ELR (cell line): ENCODE measurements around the gene SYCE1L.
A peak's percentile ranks its signal among the peaks of the same experiment; 100 is the strongest.
"Not testable (repeated sequence)": the region's sequence is repeated elsewhere in the genome, so short reads cannot be mapped to it uniquely, and the experiment has no call there.

Experiments used
- DNase-seq: peaks from one replicate; pipeline ENCODE4 v3.0.0-alpha.2; 2015; ENCODE audit warnings: low read depth

The SYCE1L gene

DNA sequence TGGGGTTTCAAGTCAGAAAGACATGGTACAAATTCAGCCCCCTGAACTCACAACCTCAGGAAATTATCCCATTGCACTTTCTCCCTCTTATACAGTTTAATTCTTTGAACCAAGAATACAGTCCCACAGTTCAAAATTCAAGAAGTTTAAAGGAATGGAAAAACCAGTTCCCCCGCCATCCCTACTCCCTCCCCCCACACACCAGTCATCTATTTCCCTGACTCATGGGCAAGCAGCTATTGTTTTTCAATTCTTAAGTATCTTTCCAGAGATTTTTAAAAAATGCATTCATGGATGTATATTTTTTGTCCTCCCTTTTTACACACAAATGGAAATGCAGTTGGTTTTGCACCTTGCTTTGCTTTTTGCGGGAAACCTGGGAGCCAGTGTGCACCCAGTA is 7.3 kb downstream of the SYCE1L start:
- DNase-seq: no peak

DNA sequence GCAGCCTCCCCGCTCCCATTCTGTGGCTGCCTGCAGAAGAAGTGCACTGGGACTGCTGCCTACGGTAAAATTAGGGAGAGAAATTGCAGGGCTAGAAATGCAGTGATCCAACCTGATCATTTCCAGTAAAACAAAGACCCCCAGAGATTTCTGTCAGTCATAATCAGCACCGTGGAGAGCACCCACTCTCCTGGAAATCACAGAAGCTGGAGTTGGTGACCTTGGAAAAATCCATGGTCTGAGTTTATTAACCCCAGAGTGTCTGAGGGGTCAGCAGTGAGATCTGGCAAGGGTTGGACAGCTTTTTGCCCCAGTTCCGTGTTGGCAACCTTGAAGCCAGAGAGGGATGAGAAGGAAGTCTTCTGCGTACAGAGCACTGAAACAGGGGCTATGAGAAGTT is 7.8 kb downstream of the SYCE1L start:
- DNase-seq: no peak

DNA sequence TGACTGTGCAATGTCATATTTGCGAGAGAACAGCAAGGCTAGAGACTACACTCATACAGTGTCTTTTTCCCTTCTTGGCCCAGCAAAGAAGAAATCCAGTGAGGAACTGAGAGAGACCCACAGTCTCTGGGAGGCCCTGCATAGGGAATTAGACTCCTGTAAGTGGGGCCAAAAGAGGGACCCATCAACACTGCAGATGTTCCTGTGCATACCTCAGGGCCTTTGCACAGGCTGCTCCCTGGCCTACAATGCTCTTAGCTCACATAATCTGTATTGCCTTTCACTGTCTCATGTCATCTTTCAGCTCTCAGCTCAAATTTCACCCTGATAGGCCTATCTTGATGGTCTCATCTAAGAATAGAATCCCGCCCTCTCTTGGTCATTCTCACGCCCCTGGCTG is 9.2 kb downstream of the SYCE1L start:
- DNase-seq: no peak

DNA sequence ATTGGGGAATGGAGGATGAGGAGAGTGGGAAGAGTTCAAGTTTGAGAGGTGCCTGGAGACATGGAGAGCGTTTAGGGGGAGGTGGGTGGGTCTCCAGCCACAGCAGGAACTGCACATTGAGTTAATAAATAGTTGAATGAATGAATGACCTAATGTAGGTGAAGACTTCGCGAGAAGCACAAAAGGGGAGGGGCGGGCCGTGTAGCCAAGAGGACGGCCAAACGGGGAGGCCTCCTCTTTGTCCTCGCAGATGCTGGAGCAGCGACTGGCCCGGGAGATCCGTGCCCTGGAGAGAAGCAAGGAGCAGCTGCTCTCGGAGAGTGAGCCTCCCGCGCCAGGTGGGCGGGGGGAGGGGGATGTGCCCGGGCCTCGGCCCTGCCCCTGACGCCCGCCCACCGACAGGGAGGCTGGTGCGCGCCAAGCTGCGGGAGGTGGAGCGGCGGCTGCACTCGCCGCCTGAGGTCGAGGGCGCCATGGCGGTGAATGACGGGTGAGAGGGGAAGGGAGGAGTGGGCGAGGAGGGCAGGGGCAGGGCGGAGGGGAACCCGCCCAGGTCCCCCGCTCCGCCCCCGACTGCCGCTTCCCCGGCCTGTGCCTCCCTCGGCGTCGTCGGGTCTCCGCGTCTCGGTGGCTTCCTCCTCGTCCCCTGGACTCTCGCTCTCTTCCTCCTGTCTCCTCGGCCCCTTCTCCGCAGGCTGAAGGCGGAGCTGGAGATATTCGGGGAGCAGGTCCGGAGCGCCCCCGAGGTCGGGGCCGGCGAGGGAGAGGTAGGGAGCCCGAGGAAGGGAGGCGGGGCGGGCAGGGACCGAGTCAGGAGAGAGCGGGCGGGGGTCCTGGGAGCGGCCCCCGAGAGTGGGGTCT is 12.9 kb downstream of the SYCE1L start:
- DNase-seq: peak; percentile 8

DNA sequence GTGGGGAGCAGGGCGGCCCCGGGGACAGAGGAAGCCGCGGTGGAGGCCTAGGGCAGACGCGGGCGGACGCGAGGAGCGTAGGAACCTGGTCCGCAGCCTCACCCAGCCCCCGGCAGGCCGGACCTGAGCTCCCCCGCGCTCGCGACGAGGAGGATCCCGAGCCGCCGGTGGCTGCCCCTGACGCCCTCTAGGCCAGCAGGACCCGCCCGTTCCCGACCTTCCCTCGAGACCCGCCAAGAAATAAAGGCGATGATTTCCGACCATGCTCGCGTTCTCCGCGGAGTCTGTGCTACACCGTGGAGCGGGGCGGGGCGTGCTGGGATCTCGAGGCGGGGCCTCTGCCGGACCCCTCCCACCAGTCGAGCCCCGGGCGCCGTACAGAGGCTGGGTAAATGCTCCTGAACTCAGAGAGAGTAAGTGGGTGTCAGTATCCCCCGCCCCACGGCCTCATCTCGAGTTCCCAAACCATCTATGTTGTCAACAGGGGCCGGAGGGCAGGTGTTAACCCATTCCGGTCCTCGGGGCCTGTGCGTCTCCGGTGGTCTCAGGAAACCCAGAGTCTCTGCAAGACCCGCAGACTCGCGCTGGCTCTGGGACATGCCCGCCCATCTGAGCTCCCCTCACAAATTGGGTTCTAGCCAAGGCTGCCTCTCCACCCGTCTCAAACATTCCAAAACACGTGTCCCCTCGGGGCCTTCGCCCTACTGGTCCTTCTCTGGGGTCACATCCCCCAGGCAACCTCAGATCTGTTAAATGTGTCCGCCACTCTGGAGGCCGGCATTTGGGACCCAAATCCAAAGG is 13.7 kb downstream of the SYCE1L start:
- DNase-seq: no peak

DNA sequence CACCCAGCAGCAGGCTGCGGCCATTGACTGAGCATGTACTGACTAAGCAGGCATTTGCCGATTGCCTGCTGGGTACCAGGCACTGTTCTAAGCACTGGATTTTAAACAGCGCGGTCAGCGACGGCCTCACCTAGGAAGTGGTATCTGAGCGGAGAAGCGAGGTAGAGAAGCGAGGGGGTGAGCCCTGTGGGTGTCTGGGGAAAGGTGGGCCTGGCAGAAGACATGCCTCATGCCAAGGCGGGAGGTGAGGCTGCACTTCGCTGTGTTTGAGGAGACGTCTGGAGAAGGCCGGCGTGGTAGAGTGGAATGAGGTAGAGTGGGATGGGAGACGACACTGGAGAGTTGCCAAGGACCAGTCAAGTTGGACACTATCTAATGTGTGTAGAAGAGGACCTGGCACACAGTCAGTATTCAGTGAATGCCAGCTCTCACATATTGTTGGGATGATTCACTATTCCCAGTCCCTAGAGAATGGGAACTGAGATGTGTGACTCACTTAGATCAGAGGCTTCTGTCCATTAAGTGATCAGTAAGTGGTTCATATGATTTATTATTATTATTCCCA is 14.4 kb downstream of the SYCE1L start:
- peak; percentile 89 for DNase-seq

DNA sequence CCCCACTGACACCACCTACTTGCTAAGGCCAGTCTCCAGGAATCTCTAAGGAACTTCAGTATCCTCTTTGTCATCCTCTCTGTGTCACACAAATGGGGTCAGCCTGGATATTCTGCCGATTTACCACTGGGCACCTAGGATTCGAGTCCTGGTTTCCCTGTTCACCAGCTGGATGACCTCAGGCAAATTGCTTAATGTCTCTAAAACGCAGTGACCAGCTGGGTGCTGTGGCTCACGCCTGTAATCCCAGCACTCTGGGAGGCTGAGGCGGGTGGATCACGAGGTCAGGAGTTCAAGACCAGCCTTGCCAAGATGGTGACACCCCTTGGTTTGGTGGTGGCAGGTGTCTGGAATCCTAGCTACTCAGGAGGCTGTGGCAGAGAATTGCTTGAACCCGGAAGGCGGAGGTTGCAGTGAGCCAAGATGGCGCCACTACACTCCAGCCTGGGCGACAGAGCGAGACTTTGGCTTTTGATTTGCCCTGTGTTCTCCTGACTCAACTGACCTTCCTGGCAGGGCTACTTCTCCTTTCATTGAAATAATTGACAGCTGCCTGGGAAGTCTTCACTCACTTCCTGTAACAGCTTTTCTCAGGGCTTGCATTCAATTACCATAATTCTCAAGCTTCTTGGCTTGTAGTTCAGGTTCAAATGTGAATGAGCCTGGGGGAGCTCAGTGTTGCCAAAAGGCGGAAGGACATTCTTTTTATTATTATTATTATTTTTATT is 15.4 kb downstream of the SYCE1L start:
- DNase-seq: no peak

DNA sequence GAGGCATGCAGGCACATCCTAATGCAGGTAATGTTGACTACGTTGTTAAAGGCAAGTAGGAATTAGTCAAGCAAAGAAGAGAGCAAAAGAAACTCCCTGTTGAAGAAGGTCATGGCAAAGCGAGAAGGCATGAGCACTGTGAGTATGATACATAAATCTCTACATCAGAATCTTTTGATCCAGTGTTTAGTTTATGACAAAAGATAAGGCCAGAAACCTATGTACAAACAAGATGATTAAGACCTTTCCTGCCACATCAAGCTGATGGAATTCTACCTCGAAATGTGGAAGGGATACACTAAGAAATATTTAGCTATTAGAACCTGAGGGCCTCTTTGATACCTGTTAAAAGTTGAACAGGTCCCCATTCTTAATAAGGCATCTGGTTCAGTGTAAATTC is 20.2 kb downstream of the SYCE1L start:
- no peak for DNase-seq

DNA sequence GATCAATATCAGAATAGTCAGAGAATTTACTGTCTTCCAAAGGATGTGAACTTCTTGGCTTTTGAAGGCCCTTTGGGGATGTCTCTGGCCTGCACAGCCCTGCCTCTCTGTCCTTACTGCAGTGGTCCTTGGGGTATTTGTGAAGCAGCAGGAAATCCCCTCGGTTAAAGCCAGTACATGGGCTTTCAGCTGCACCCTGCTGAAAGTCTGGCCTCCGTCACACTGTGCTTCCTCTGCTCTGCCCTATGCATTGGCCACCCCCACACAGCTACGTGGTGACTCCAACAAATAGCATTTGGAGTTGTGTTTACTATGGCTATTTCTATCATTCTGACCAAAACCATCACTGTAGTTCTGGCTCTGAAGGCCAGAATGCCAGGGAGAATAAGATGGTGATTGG is 21.2 kb downstream of the SYCE1L start:
- no peak for DNase-seq

DNA sequence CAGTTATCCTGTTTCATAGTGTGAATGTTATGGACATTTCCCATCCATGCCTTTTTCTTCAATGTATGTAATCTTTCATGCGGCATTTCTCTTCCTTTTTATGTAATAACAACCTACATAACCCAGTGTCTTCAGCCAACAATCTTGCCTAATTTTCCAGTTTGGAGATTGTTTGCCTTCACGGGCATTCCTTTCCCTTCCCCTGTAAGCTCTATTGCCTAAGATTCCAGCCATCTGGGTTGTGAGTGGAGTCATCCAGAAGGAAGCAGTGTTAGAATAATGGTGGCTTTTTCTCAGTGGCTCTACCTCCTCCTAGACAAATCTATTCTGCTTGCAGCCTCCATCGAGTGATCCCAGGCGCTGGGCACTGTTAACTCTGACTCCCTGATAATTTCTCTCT is 22.3 kb downstream of the SYCE1L start:
- DNase-seq: no peak

DNA sequence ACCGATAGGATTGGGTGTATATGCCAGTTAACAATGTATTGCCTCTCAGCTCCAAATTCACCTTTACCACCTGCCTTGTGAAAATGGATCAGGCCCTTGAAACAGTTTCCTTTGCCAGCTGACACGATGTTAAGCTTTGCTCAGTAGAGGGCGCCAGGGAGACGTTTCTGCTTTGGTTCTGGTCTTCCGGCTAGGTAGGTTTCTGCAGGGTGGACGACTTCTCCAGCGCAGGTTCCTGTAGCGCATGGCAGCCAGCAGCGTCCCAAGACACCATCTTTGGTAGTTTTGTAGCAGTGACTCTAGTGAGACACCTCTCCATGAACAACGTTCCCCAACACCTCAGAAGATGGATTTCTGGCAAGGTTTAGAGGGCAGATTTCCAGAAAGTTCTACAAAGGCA is 24.0 kb downstream of the SYCE1L start:
- DNase-seq: peak; percentile 22

DNA sequence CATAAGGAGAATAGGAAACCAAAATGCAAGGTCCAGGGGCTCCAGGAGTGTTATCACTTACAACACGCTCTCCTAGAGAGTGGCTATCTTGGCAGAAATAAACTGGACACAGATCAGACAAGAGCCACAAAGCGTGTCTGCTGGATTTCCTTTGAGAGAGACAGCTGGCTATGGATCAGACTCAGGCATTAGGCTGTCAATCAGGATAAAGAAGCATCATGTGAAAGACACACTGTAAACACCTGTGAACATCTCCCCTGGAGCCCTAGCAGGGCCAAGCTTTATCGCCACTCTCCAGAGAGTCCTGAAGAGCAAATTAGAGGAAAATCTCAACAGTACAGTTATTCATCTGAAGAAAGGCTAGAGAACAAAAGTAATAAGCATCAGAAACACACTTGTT is 26.0 kb downstream of the SYCE1L start:
- no peak for DNase-seq

DNA sequence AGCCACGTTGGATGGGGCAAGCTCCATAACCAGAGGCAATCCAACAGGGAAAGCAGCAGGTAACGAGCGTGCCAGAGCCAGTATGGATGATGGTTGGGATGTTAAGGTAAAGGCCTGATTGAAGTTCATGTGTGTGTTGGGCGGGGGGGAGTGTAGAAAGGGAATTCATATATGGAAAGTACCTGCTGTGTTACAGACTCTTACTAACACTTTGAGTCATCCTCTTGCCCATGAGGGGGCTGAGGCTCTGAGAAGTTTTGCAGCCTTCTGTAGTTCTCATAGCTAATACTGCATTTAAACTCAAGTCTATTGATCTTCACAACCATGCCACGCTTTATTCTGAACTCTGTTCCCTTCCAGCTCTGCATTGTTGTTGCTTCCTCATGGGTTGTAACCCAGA is 28.5 kb downstream of the SYCE1L start:
- DNase-seq: no peak

DNA sequence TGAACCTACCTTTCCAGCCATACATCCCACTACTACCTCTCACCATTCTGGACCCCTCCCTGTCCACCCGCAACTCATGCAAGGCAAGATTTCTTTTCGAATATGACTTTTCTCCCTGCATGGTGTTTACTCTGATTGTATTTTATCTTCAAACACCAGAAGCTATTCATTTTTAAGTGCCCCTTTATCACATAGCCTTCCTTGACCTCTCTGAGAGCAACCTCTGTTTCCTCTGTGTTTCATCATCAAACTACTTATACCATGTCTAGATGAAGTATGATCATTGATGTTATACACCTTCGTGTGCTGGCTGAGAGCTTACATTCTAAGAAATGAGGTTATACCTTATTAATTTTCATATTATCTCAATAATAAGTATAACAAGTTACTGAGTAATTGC is 31.8 kb downstream of the SYCE1L start:
- no peak for DNase-seq

DNA sequence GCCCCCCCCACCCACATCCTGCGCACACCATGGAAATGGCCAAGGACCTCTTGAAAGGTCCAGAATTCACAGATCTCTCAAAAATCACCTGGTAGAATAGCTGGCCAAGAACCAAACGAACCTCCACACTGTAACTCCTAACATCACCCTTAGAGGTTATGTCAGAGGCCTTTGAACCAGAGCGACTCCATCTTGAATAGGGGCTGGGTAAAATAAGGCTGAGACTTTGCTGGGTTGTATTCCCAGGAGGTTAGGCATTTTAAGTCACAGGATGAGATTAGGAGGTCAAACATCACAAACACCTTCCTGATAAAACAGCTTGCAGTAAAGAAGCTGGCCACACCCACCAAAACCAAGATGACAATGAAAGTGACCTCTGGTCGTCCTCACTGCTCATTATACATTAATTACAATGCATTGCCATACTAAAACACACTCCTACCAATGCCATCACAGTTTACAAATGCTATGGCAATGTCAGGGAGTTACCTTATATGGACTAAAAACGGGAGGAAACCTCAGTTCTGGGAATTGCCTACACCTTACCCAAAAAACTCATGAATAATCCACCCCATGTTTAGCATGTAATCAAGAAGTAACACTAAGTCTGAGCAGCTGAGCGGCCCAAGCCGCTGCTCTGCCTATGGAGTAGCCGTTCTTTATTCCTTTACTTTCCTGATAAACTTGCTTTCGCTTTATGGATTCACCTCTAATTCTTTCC is 34.8 kb downstream of the SYCE1L start:
- DNase-seq: no peak

DNA sequence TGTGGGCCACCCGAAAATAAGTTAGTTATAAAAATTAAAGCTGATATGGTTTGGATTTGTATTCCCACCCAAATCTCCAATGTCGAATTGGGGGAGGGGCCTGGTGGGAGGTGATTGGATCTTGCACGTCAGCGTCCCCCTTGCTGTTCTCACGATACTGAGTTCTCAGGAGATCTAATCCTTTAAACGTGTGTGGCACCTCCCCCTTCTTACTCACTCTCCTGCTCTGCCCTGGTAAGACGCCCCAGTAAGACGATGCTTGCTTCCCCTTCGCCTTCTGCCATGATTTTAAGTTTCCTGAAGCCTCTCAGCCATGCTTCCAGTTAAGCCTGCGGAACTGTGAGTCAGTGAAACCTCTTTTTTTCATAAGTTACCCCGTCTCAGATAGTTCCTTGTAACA is 35.4 kb downstream of the SYCE1L start:
- DNase-seq: peak; percentile 9

DNA sequence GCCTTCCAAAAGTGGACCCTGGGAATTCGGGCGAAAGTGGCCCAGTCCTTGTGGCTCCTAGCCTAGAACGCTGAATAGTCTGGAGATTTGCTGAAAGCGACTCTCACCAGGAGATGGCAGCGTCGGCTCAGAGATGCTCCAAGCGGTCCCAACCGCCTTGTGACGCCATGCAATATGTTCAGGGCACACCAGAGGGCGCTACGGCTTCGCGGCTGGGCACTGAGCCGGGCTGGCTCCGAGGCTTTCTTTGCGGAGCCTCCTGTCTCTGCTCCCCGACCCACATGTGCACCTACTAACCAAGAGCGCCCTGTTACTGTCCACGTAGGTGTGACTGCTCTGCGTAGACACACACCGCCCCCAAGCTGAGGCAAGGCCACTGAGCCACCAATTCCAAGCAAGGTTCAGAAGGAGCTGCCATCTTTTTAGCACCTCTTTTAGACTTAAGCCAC is 36.9 kb downstream of the SYCE1L start:
- peak; percentile 84 for DNase-seq

DNA sequence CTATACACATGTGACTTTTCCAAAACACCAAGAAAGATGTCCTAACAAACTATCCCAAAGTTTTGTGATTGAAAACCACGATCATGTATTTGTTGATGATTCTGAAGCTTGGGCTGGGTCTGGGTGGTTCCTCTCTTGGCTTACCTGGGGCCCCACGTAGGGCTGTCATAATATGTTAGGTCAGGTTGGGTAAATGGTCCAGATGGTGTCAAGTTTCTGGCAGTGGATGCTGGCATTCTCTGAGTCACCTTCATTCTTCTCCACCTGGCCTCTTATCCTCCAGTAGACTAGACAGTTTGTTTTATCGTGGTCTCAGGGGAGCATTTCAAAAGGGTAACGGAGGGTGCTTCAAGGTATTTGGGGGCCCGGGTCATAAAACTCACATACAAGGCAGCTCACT is 39.4 kb downstream of the SYCE1L start:
- DNase-seq: no peak

DNA sequence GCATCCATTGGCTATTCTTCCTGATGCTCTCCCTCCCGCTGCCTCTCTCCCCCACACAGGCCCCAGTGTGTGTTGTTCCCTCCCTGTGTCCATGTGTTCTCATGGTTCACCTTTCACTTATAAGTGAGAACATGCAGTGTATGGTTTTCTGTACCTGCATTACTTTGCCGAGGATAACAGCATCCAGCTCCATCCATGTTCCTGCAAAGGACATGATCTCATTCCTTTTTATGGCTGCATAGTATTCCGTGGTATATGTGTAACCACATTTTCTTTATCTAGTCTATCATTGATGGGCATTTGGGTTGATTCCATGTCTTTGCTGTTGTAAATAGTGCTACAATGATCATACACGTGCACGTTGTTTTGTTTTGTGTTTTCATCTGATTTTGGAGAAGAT is 43.3 kb downstream of the SYCE1L start:
- DNase-seq: not testable (repeated sequence)

DNA sequence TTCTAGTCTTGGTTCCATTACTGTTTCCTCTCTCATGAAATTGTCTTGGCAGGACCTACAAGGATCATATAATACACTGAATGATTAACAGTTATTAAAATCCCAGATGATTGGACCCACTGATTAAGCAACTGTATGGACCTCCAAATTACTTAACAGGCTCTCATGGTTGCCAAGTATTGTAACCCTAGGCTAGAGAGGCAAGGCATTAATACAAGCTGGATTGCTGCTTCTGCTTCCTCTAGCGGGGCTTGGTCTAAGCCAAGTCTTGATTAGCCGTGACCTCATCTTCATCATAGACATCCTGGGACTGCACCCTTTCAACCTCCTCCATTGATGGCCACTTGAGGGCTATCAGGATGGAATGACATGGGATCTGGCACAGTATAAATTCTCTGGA is 46.9 kb downstream of the SYCE1L start:
- DNase-seq: no peak

DNA sequence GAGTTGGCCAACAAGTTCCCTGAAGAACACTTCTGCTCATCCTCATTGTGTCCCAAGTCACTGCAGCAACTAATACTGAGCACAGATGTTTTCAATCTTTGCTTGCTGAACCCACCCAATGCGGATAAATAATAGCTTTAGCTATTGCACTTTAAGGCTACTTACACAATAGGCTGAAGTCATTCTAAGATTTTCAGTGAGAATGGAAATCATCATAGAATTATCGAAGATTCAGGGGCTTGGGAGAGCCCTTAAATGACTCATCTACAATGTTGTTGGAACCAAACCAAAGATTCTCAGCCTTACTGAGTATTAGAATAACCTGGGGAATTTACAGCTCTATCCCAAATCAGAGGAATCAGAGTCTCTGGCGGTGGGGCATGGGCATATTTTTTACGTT is 51.2 kb downstream of the SYCE1L start:
- DNase-seq: no peak
